GM19468 (cell line): ENCODE results near the gene GAS7.

Experiments
- ATAC-seq: cut with Tn5 transposase; IDR thresholded peaks from one replicate; pipeline ENCODE4 v1.9.1; 2021; ENCODE audit warnings: mild to moderate bottlenecking, moderate library complexity, moderate number of reproducible peaks; ENCODE audit not compliant: unreplicated experiment; ENCODE audit errors: extremely low read depth

GAS7 gene

DNA sequence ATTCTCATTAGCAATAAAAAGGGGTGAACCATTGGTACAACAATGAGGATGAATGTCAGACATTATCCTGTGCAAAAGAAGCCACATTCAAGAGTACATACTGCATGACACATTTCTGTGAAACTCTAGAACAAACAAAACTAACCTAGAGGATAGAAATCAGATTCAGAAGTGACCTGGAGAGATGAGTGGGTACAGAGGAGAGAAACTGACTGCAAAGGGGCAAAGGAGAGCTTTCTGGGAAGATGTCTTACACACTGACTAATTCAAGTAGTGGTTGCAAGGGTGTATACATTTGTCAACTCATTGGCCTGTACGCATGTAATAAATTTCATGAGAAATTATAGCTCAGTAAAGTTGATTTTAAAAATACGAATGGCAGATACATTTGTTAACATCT, 115.6 kb downstream of the GAS7 start:
- no peak for ATAC-seq

DNA sequence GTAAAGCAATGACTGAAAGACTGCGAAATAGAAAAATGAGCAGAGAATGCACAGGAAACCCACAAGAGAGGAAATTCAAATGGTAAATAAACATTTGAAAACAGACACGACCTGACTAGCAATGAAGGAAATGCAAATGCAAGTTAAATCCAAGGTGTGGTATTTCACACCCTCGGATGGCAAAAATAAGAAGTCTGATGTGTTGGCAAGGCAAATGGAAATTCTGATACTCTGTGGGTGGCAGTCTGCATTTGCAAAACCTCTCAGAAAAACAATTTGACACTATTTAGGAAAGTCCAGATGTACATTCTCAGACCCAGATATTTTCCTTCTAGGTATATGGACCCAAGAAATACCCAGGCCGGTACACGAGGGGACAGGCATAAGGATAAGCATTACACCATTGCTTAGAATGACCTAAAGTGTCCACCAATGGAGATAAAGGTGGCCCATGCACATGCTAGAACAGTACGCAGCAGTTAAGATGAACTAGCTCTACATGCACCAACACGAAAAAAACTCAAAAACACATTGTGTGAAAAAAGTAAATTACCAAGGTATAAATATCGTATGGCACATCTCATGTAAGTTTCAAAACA, 116.7 kb downstream of the GAS7 start:
- ATAC-seq: no peak

DNA sequence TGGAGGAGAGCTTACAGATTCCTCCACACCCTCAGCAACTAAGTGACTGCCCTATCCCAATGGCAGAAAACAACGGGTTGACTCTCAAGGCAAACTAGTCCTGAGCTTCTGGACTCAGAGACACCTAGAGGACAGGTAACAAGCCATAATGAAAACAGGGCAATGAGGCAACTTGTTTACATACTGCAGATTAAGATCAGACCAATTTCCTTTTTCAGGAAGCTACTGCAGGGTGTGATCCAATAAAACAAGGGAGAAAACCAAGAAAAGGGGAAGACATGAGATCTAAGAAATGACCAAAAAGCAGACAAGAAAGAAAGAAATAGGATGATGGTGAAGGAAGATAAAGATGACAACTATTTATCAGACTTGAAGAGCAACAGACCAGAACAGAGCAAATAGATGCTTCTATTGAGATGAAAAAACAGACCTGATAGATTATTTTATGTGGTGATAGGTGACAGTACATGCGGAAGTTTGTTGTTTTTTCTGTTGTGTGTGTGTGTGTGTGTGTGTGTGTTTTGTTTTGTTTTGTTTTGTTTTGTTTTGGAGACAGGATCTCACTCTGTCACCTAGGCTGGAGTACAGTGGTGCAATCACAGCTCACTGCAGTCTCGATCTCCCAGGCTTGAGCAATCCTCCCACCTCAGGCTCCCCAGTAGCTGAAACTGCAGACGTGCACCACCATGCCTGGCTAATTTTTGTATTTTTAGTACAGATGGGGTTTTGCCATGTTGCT, 120.7 kb downstream of the GAS7 start:
- no peak for ATAC-seq

DNA sequence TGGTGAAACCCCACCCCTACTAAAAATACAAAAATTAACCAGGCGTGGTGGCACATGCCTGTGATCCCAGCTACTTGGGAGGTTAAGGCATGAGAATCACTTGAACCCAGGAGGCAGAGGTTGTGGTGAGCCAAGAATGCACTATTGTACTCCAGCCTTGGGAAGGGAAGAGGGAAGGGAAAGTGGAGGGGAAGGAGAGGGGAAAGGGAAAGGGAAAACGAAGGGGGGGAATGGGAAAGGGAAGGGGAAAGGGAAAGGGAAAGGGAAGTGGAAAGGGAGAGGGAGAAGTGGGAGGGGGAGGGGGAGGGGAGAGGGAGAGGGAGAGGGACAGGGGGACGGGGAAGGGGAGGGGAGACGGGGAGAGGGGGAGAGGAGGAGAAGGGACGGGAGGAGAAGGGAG, 122.5 kb downstream of the GAS7 start:
- no peak for ATAC-seq

DNA sequence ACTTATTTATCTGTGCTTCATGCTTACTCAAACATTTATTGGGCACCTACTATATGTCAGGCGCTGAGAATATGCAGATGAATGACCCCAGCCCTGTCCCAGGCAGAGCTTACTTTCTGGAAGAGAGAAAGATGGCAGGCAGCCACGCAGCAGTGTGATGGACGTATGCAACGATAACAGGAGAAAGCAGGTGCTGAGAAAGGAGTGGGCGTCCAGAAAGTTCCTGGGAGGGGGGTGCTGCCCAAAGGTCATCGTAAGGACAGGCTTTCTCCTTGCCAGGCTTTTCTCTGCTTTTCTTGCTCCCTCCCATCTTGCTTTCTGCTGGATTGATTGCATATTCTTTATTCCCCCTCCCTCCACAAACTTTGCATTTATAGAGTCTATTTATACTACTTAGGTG, 124.5 kb downstream of the GAS7 start:
- ATAC-seq: no peak

DNA sequence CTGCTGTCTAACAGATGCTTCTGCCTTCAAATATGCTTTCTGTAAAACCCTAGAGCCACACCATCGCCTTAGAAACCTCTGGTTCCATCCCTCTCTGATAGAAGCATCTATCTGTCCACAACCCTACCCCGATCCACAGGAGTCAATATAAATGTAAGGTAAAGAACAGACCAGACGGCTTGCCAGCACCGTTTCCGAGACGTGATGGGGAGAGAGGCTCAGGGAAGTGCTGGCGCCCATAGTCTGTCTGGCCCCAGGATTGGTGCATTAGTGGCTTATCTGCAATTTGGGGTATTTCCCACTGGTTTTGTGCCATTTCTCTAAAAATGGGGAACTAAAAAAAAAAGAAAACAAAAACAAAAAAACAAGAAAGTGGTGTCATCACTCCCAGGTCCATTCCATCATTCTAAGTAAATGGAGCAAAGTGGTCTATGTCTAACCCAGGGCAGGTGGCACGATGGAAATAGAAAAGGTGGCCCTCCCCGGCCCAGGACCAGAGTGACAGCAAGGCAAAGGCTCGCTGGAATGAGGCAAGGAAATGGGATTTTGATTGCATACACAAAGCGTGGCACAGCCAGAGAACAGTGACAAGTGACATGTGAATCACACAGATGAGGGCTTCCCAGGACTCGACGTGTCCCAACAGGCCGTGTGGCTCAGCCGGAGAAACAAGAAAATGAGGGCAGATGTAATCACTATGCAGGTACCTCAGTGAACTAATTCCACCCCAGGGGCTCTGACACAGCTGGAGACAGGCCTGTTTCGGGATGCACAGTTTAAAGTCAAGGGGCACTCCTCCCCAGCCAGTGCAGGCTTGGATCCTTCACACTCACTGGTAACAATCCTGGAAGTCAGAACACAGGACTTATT, 125.6 kb downstream of the GAS7 start:
- ATAC-seq: no peak

DNA sequence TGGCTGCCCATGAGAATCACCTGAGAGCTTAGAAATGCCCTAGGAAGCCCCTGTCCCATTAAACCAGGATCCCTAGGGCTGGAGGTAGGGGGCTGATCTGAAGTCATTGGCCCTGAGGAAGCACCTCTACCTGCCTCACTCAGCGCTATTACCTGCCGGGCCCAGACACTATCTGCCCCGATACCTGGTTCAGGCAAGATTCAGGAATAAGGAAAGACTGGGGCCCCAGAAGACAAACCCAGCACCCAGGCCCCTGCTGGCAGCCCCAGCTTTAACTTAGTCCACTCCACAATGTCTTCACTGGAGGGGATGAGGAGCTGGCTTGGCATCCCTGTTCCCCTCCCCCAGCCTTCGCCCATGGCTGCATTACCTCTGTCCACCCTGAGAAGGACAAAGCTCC, 126.3 kb downstream of the GAS7 start:
- no peak for ATAC-seq

DNA sequence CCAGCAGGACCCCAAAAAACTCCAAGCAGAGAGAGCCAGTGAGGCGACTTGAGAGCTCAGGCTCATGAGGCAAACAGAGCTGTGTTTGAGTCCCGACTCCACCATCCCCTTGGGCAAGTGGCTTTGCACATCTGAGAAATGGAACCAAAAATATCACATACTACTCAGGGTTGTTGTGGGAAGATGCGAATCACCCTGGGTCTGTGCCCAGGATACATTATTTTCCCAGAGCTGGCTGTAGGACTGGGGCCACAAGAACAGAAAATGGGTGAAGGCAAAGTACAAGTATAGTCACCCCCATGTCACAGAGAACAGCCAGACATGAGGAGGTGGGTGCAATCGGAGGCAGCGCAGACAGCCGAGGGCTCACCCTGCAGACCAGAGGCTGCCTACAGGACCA, 127.3 kb downstream of the GAS7 start:
- no peak for ATAC-seq

DNA sequence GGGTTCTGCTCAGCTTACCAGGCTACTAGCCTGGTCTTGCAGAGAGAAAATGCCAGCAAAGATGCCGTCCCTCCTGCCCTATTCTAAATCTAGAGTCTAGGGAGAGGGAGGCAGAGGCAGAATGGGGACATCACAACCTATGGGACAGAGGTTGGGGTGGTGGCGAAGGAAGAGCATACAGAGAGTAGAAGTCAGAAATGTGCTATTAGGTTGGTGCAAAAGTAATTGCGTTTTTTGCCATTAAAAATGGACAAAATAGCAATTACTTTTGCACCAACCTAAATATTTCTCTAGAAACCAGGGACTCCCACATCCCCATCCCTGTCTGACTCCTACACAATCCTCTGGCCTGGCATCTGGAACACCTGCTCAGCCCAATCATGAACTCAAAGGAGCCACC, 127.7 kb downstream of the GAS7 start:
- ATAC-seq: no peak

DNA sequence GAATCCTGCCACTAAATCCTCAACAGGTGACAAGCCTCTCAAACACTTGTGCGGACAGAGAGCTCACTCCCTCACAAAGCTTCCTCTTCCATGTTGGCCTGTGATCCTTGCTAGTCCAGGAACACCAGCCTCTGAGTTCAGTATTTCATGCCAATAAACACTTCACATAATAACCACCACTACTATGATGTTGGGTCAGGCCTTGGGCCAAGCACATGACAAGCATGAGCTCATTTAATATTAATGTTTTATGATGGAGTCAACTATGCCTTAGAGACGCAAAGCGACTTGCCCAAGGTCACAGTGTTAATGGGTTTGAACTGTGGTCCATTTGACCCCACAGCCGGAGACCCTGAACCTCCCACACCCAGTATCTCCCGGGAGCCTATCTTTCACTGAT, 129.1 kb downstream of the GAS7 start:
- no peak for ATAC-seq

DNA sequence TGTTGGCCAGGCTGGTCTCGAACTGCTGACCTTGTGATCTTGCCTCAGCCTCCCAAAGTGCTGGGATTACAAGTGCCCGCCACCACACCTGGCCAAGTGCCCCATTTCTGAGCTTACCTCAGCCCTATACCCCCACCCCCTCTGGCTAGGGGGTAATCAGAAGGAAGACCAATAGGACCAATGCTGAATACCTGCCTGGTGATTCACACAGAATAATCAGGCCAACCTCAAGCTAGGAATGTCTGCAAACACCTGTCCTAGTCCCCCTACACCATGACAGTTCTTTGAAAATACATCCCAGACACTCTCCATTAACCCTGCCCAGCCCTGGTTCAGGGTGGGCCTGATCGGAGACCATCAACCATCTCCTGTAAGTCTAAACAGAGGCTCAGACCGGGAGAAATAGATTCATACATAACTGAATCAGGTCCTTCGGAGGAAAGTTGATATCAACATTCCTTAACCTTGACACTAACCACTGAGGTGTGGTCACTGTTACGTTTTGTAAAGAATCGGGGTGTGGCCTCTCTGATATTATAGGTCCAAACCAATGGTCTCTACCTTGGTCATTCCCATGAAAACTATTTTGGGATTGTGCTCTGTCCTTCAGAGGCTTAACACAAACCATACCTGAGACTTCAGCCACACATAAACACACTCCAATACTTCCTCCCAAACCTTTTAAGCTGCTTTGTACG, 130.8 kb downstream of the GAS7 start:
- ATAC-seq: no peak

DNA sequence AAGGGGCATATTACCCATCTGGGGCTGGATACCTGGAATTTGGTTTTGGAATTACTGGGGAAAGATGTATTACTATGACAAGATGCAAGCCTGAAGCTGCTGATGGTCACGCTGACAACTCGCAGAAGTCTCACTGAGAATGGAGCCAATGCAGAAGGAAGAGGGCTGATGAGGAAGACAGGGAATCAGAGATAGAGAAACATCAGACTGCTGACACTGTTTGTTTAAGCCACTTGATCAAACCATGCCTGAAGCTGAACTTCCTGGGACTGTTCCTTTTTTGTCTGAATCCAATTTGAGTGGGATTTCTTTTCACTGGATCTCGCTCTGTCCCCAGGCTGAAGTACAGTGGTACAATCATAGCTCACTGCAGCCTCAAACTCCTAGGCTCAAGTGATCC, 133.9 kb downstream of the GAS7 start:
- no peak for ATAC-seq

DNA sequence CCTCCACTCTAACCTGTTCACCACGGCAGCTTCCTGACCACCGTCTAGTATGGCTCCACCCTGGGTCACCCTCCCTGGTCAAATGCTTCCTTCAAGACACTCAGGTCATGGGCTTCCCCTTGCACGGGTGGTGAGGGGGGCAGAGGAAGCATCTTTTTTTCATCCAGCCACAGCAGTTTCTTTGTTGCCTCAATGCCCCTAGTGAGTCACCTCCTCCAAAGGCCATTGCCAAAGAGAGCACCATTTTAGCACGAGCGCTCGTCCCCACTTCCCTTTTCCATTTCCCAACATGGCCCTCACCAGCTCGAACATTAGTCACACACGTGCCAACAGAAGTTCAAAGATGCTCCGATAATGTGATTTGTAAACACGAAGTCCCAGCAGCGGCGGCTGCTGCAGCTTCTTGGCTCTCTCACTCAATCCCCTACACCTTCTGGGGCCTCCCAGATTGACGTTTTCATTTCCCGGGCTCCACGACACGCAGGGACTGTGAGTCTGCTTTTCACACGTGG, 134.6 kb downstream of the GAS7 start:
- ATAC-seq: no peak

DNA sequence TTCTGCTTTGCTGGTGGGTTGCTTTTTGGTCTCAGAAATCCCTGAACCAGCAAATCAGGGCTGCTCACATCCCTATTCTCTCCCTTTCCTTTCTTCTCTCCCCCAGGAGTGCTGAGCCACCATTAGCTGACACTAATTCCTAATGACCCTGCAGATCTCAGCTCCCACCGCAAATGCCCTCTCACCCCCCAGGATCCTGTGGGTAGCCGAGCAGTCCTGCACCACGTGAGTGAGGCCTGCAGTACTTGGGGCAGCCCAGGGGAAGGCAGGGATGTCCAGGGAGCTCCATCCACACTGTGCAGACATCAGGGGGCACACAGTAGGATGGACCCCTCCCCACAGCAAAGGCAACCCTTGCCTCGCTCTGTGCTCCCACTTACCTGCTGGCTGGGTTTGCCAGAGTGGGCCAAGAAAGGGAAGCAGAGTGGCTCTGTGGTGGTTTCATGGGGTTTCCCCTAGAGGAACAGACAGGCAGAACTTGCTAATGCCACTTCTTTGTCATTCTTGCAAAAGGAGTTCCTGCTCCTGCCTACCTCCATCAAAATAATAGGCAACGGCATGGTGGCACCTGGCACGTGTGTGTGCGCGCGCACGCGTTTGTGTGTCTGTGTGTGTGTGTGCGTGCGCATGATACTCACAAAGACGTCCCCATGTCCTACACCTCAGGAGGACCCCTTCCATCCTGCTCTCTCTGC, 135.6 kb downstream of the GAS7 start:
- no peak for ATAC-seq

DNA sequence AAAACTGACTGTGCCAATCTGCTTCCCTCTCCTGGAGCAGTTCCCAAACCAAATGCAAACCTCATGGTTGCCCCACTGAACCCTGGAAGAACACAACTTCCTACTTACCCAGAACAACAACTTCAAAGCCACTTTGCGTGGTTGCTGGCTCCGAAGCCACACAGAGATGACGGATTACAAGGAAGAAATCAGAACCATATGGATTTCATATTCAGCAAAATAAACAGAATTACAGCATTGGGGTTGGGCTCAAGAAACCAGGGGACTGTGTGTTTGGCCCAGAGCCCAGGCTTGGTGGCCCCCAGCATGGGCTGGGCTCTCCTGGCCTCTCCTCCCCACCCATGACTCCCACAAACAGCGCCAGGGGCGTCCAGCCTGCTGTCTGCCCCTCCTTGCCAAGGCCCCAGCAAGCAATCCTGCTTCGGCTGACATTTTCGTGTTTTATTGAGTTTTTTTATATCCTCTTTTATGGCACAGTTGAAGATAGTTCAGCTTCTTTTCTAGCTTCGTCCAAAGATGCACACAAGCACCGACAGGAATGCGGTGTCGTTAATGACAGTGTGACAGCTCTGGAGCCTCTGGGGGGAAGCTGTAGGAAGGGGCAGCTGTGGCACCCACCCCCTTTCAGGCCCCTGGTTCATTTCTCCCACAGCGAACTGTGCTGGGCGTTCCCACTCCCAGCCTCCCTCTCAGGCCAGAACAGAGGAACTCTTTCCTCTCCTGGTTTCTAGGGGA, 137.1 kb downstream of the GAS7 start:
- ATAC-seq: no peak

DNA sequence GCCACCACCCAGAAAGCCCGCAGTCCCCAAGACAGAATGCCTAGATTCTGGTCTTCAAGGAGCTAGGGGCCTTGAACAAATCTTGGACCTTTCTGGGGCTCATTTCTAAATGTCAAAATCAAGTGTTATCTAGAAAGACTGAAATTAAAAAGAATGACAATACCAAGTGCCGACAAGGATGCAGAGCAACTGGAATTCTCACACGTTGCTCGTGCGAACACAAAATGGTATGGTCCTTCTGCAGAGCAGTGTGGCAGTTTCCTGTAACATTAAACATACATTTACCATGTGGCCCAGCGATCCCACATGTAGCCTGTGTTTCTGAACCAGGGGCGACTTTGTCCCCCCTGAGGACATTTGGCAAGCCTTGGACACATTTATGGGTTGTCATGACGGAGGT, 137.9 kb downstream of the GAS7 start:
- ATAC-seq: no peak

DNA sequence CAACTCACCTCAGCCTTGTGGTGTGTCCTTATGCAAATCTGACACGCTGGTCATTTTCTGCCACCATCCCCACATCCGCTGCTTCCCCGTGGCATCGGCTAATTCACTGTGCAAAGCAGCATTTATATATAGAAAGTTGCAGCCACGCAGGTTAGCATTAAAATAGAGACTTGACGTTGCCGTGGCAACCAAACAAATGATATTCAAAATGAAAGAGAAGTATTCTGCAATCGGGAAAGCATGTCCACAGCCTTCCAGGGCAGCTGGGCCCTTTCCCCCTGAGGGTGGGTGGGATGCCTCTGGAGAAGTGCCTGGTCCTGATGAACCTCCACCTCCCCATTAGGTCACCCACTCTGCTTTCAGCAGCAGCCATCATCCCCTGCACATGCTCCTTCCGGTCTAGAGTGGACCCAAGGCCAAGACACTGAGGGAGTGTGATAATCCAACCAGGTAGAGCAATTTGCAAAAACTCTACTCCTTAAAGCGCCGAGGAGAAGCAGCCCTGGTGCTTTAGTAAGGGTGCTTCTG, 138.7 kb downstream of the GAS7 start:
- peak; percentile 84 for ATAC-seq

DNA sequence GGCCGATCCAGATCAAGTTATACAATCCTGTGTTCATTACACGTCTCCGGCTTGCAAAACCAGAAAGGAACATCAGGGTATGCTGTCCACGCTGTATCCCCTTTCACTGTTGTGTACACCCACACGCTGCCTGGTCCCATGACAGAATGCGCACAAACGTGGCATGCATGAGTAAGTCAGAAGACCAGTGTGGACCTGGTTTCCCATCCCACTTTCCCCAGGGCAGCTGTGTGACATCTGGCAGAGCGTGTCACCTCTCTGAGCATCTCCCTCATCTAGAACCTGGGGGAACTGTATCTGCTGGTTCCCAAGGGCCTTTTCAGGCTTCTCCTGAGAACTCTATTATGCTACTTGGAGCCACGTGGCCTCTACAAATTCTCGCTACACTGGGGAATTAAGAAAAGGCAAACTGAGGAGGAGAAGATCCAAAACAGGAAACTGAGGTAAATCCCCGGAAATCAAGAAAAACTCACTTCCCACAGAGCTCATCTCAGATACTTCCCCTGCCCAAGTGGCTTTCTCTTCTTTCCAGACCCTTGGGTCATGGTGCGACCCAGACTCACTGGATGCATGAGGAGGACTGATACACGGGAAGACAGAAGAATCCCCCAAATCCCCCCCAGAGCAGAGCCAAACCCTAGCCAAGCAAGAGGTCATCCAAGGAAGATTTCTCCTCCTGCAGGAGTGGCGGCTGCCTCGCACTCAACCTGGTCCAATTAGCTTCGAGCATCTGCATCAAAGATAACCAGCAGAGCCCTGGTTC, 139.3 kb downstream of the GAS7 start:
- no peak for ATAC-seq
